HepG2 (cell line): Measurements from ENCODE around the gene CLIC1. TPM values are rescaled to one million over a fixed set of nuclear protein-coding genes. Genes with fewer than 3 reads are reported as not detected.

Source experiments
- BHLHE40 ChIP-seq: IDR thresholded peaks from 2 replicates; pipeline ENCODE4 v1.6.1; 2011; ENCODE audit warnings: low read length, improper control_type of control experiment
- E2F2 ChIP-seq: sonication (generic); formaldehyde crosslinking; IDR thresholded peaks from 2 replicates; pipeline ENCODE4 v1.4.0; 2020; ENCODE audit warnings: missing genetic modification reagents, borderline replicate concordance
- ETV6 ChIP-seq: sonication (generic); formaldehyde crosslinking; conservative IDR thresholded peaks from 2 replicates; pipeline ENCODE4 v1.4.0; 2020; ENCODE audit warnings: missing genetic modification reagents
- GFI1 ChIP-seq: sonication (generic); formaldehyde crosslinking; IDR thresholded peaks from 2 replicates; pipeline ENCODE4 v1.5.0; 2020; ENCODE audit warnings: missing genetic modification reagents, mild to moderate bottlenecking, borderline replicate concordance
- HIC2 ChIP-seq: sonication (generic); formaldehyde crosslinking; IDR thresholded peaks from 2 replicates; pipeline ENCODE4 v1.9.0; 2022; ENCODE audit warnings: low read depth, missing genetic modification reagents
- NFE2L2 ChIP-seq: fragments of 150-350 bp; IDR thresholded peaks from 2 replicates; pipeline ENCODE4 v1.6.1; 2014; ENCODE audit warnings: low read length
- NR2F1 ChIP-seq, 2 experiments: fragments of 450-650 bp in 1 of 2; formaldehyde crosslinking in 1 of 2; IDR thresholded peaks; 2 replicates each; pipeline versions ENCODE4 v1.5.0 to v1.6.1; 2016 to 2020; ENCODE audit warnings: mild to moderate bottlenecking in 1 of 2, missing compliant biosample characterization in 1 of 2, missing genetic modification reagents in 1 of 2, moderate library complexity in 1 of 2
- PCBP2 ChIP-seq: fragments of 200-400 bp; formaldehyde crosslinking; optimal IDR thresholded peaks from 2 replicates; pipeline ENCODE3; 2018; ENCODE audit warnings: low read length, low read depth; ENCODE audit not compliant: poor library complexity, severe bottlenecking
- TARDBP ChIP-seq: sonication (generic); formaldehyde crosslinking; IDR thresholded peaks from 2 replicates; pipeline ENCODE4 v1.8.0; 2022; ENCODE audit warnings: mild to moderate bottlenecking, missing genetic modification reagents
- ZBTB39 ChIP-seq: sonication (generic); formaldehyde crosslinking; IDR thresholded peaks from 2 replicates; pipeline ENCODE4 v1.5.0; 2020; ENCODE audit warnings: missing genetic modification reagents
- ZMAT5 ChIP-seq: sonication (generic); formaldehyde crosslinking; IDR thresholded peaks from 2 replicates; pipeline ENCODE4 v1.5.0; 2020; ENCODE audit warnings: mild to moderate bottlenecking, low read depth, missing genetic modification reagents, borderline replicate concordance
- ZNF468 ChIP-seq: sonication (generic); formaldehyde crosslinking; IDR thresholded peaks from 2 replicates; pipeline ENCODE4 v1.8.0; 2022; ENCODE audit warnings: mild to moderate bottlenecking, moderate library complexity, missing genetic modification reagents
- ZNF549 ChIP-seq: sonication (generic); formaldehyde crosslinking; IDR thresholded peaks from 2 replicates; pipeline ENCODE4 v1.5.0; 2020; ENCODE audit warnings: missing genetic modification reagents
- ZNF678 ChIP-seq: sonication (generic); formaldehyde crosslinking; IDR thresholded peaks from 2 replicates; pipeline ENCODE4 v1.4.0; 2020; ENCODE audit warnings: mild to moderate bottlenecking, missing genetic modification reagents
- ZSCAN21 ChIP-seq: sonication (generic); formaldehyde crosslinking; IDR thresholded peaks from 2 replicates; pipeline ENCODE4 v1.8.0; 2022; ENCODE audit warnings: mild to moderate bottlenecking, missing genetic modification reagents, moderate library complexity, borderline replicate concordance
- polyA plus RNA-seq, 8 experiments: library from polyadenylated mRNA; depleted of rRNA in 3 of 8; stranded (reverse) in 7 of 8; unstranded in 1 of 8; fragments of >200 nt; fragmentation: Illumina TruSeq in 4 of 8; extraction: Trizol in 4 of 8; gene quantifications; 2 replicates each; pipeline versions ENCODE4 v1.2.1 to v1.2.3, GENCODE V29; 2011 to 2016; ENCODE audit warnings: low read depth in 4 of 8, missing spikeins in 1 of 8, mixed read lengths in 1 of 8; ENCODE audit not compliant: insufficient read depth in 1 of 8
- total RNA-seq, 5 experiments: library from RNA; depleted of rRNA; stranded (reverse); fragments of >200 nt; fragmentation: Illumina TruSeq; extraction: Trizol; gene quantifications; 2 replicates each; pipeline ENCODE4 v1.2.3, GENCODE V29; 2016; ENCODE audit warnings: low read depth in 1 of 5
- TF ChIP-seq, protein P1 (sequence below): sonication (generic); formaldehyde crosslinking; IDR thresholded peaks from 2 replicates; pipeline ENCODE4 v1.4.0; 2020; ENCODE audit warnings: missing genetic modification reagents
- TF ChIP-seq, protein P2 (sequence below): sonication (generic); formaldehyde crosslinking; conservative IDR thresholded peaks from 2 replicates; pipeline ENCODE4 v1.8.0; 2022; ENCODE audit warnings: low read depth, missing genetic modification reagents

The CLIC1 gene
- total and polyA plus RNA-seq, 2 of the 13 experiments (the other 11 are each of a cell fraction or from before 2014, with no cell fraction given): 602 to 891 TPM

DNA sequence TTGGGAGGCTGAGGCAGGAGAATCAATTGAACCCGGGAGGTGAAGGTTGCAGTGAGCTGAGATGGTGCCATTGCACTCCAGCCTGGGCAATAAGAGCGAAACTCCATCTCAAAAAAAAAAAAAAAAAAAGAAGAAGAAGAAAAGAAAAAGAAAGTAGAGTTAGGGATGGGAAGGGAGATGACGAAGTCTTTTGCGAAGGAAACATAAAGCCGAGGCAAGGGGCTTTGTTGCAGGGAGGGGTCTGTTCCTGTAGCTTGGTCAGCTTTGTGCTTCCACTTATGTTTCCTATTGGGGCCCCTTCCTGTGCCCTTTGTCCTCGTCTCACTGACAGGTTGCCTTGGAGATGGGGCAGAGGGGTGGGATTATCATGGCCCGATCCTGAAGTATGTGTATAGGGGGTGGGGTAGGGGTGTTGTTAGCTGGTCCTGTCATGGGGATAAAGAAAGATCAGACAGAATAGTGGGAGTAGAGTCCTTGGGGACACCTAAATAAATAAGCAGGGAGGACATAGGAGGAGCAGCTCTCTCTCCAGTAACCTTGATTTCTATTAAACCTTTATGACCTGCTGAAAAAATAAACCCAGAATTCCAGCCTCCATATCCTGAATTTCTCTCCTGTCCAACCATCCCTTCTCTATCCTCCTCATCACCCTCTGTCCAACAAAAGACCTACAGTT lies 1.1 kb upstream of the CLIC1 start (continued):
- TF ChIP-seq, protein P1, sequence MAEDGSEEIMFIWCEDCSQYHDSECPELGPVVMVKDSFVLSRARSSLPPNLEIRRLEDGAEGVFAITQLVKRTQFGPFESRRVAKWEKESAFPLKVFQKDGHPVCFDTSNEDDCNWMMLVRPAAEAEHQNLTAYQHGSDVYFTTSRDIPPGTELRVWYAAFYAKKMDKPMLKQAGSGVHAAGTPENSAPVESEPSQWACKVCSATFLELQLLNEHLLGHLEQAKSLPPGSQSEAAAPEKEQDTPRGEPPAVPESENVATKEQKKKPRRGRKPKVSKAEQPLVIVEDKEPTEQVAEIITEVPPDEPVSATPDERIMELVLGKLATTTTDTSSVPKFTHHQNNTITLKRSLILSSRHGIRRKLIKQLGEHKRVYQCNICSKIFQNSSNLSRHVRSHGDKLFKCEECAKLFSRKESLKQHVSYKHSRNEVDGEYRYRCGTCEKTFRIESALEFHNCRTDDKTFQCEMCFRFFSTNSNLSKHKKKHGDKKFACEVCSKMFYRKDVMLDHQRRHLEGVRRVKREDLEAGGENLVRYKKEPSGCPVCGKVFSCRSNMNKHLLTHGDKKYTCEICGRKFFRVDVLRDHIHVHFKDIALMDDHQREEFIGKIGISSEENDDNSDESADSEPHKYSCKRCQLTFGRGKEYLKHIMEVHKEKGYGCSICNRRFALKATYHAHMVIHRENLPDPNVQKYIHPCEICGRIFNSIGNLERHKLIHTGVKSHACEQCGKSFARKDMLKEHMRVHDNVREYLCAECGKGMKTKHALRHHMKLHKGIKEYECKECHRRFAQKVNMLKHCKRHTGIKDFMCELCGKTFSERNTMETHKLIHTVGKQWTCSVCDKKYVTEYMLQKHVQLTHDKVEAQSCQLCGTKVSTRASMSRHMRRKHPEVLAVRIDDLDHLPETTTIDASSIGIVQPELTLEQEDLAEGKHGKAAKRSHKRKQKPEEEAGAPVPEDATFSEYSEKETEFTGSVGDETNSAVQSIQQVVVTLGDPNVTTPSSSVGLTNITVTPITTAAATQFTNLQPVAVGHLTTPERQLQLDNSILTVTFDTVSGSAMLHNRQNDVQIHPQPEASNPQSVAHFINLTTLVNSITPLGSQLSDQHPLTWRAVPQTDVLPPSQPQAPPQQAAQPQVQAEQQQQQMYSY (CRISPR knock-in tag): no peak
- TF ChIP-seq E2F2 (CRISPR knock-in tag) (no peak), GFI1 (CRISPR knock-in tag) (peak; percentile 89), PCBP2 (no peak), TARDBP (CRISPR knock-in tag) (peak; percentile 92; the same call in 1 of the 2 replicates), BHLHE40 (peak; percentile 25; the same call in 1 of the 2 replicates), NR2F1 (CRISPR knock-in tag; IDR thresholded peaks at IDR 0.05) (0 out of 4 replicates have a peak, but pooled peaks of 1 of the 2 experiments have one; percentile 14), ZBTB39 (CRISPR knock-in tag) (no peak), ZMAT5 (no peak), ZNF678 (no peak), NFE2L2 (no peak), ZNF549 (CRISPR knock-in tag) (no peak), ETV6 (CRISPR knock-in tag) (peak; percentile 73; the same call in 1 of the 2 replicates), ZNF468 (CRISPR knock-in tag) (no peak), HIC2 (no peak), ZSCAN21 (CRISPR knock-in tag) (no peak)
- TF ChIP-seq, protein P2, sequence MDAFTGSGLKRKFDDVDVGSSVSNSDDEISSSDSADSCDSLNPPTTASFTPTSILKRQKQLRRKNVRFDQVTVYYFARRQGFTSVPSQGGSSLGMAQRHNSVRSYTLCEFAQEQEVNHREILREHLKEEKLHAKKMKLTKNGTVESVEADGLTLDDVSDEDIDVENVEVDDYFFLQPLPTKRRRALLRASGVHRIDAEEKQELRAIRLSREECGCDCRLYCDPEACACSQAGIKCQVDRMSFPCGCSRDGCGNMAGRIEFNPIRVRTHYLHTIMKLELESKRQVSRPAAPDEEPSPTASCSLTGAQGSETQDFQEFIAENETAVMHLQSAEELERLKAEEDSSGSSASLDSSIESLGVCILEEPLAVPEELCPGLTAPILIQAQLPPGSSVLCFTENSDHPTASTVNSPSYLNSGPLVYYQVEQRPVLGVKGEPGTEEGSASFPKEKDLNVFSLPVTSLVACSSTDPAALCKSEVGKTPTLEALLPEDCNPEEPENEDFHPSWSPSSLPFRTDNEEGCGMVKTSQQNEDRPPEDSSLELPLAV: no peak
